HG02870 (cell line): ENCODE data around the gene RUNX1.
A peak's percentile ranks its signal among the peaks of the same experiment; 100 is the strongest.
"Not testable (repeated sequence)": the region's sequence is repeated elsewhere in the genome, so short reads cannot be mapped to it uniquely, and the experiment has no call there.

Experiments used
- ATAC-seq: cut with Tn5 transposase; IDR thresholded peaks from one replicate; pipeline ENCODE4 v1.9.1; 2021; ENCODE audit warnings: mild to moderate bottlenecking, moderate library complexity; ENCODE audit not compliant: unreplicated experiment

The RUNX1 gene

DNA sequence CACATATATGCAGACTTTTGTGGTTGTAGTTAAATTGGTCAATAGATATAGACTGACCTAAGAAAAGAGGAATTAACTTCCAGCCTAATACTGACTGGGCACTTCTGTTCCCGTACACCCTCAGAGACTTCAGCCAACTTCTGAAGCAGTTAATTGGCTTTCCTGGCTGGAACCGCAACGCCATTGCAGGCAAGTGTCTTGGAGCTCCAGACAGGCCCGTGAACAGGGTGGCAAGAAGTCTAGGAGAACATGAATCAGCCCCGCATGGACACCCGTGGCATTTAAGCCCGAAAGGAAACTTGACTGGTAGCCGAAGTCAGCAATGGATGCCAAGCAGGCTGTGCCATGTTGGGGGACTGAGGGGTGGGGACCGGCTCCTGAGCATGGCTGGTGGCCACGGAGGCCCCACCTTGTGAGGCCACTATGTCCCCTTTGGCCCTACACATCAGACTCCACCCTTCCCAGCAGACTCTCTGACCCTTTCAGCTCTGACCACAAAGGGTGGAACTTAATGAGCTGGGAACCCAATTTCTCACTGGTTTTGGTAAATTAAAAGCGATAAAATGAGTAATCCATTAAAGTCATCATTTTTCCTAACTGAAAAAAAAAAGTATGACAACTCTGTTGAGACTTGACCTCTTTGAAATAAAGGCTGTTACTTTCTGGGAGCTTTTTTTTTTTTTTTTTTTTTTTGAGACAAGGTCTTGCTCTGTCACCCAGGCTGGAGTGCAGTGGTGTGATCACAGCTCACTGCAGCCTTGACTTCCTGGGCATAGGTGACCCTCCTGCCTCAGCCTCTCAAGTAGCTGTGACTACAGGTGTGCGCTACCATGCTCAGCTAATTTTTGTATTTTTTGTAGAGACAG is 54.1 kb downstream of the RUNX1 start:
- ATAC-seq = no peak

DNA sequence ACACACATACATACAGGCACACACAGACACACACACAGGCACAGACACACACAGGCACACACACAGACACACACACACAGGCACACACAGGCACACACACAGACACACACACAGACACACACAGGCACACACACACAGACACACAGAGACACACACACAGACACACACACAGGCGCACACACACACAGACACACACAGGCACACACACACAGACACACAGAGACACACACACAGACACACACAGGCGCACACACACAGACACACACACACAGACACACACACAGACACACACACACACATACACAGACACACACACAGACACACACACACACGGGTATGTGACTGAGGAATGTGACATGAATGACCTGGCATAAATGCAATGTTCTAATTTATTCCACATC is 55.6 kb downstream of the RUNX1 start:
- not testable (repeated sequence) for ATAC-seq

DNA sequence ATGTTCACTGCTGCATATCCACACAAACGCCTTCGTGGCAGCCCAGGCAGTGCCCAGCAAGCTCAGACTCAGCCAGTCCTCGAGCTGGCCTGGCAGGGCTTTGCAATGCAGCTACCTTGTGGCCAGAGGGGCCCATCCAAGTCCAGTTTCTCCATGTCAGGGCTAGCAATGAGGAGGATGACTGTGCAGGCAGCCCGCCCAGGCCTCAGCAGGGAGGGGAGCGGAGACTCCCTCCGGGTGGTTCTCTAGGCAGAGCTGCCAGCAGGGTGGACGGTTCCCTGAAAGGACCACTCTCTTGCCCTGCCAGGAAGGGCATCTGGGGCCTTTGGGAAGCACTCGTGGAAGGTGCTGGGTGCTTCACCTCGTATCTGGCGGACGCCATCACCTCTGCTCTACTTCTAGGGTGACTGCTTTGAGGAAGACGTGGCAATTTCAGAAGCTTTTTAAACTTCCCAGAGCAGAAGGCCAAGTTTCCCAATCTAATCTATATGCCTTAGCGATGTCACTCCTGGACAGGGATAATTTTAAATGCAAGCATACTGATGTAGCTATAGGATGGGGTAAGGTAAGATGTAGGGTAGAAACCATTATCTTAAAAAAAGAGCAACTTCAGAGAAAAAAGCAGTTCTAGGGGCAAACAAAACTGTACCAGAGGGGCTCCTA is 56.2 kb downstream of the RUNX1 start:
- ATAC-seq = no peak

DNA sequence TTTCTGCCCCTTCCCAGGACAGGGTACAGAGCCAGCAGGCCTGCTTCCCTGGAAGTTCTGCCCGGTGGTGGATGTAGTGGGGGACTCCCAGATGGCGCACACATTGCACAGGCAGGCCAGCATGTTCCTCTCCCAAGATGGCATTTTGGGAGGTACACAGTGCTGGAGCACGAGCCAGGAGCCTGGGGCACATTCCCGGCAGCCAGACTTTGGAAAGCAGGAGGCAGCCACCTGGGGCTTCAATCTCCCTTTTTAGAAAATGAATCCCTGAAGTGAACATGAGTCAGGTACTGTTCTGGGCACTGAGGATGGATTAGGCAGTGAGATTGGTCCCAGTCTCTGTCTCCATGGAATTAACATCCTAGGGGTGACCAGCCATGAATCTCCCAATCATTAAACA is 56.9 kb downstream of the RUNX1 start:
- ATAC-seq = no peak

DNA sequence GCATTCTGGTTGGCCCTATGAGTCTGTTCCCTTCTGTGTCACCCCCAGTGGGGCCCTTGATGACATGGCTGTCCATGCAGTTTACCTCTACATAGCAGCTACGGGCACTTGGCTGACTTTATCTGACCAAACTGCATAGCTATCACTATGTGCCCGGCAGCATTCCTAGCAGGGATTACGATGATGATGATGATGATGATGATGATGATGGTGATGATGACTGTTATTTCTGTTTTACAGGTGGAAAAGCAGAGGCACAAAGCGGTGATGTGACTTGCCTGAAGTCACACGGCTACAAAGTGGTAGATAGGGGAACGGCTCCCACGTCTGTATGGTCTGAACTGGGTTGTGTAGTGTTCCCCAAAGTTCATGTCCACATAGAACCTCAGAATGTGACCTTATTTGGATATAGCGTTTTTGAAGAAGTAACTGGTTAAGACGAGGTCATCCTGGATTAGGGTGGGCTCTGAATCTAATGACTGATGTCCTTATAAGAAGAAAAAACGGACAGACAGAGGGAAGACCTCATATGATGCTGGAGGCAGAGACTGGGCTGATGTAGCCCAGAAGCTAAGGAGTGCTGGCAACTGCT is 57.6 kb downstream of the RUNX1 start:
- no peak for ATAC-seq

DNA sequence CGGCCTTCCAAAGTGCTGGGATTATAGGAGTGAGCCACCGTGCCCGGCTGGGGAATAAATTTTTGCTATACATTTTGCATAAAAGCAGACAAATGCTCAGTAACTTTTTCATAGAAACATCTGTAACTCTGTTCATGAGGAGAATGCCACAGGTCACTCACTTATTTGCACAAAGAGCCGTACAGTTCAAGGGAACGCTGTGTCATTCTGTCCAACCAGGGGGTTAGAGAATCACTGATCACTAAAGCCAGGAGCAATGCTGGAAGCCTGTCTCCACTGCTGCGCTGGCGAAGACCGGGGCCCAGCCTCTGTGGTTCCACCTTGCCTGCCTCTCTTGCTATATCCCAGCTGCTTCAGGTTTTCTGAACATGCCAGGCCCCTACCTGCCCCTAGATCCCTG is 58.3 kb downstream of the RUNX1 start:
- ATAC-seq = no peak

DNA sequence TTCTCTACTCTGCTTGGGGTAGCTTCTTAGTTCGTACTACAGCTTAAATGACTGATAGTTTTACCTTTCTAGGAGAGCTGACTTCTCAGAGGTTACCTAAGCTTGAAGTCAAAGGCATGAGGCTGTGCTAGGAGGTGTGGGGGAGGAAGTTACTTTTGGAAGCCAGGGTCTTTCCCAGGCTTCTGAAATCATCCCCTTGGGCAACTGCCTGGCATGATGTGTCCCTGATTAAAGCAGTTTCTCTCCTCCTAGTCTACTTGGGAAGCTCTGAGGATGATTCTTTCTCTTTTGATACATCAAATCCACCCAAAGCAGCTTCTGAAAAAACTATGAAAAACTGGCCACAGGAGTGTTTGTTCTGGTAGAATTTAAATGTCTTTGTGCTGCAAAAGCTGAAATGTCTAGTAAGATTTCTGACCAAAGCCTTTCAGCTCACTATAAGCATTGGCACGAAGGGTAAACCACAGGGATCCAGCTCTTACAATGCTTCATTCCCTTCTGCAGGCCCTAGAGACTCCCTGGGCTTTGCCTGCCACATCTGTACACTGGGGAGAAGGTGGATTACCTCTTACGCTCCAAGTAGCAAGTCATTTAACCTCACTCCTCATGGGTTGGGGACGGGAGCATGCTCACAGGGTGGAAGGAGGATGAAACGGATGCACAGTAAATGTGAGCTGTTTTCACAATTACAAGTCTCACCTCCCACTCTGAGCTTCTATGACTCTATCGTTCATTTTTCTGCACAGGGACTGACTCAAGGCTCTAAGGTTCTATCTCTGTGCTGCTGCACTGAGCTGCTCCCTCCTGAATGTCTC is 59.6 kb downstream of the RUNX1 start:
- peak; percentile 34 for ATAC-seq

DNA sequence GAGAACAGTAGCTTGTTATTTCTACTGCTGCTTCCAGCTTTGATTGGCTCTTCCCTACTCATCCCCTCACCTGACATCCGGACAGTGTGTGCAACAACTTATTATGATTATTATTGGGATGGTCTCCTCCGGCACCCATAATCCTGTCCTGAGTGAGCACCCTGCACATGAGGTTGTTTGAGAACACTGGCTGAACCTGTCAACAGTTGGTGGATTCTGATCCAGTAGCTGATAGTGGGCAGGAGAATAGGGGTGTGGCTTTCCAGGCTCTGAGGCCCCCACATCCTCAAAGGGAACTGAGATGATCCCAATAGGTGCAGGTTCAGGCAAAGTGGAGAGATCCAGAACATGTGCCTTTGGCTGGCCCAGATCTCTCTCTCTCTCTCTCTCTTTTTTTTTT is 60.5 kb downstream of the RUNX1 start:
- no peak for ATAC-seq

DNA sequence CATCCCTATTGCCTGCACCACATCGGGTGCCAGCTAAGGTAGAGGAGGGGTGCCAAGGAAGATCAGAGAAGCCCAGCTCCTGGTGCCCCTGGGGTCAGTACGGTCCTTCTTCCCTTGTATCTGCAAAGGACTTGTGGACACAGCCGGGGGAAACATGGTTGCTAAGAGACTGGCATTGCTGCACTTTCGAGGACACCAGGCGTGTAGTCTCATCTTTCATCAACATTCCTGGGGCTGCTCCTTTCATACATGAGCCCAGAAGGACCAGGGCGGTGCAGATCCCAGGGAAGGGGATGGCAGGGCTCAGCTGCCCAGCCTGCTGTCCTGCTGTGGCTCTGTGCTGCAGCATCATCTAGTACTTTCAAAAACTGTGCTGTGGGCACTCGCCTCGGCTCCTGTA is 61.0 kb downstream of the RUNX1 start:
- ATAC-seq = no peak

DNA sequence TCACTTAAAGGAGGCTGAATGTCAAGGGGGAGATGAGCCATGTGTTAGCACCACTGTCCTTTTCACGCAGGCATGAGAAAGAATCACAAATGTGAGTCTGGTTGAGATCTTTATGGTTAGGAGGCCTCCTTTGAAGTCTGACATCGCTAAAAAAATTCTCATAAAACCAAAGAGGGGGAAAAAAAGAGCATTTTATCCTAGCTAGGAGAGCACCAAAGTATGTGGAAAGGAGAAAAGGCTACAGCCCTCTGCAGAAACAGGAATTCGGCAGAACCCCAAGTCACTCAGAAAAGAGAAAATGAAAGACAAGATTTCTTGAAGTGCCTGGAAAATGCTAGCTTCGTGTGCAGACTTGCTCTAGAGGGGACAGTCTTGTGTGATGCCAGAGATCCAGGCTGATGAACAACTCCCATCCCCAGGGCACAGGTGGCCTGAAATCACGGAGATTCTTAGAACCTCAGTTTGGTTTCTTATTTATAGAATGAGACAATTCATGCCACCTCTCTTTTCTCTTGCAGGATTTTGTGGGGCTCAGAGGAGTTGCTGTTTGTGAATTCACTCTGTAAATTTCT is 61.5 kb downstream of the RUNX1 start:
- ATAC-seq = no peak

DNA sequence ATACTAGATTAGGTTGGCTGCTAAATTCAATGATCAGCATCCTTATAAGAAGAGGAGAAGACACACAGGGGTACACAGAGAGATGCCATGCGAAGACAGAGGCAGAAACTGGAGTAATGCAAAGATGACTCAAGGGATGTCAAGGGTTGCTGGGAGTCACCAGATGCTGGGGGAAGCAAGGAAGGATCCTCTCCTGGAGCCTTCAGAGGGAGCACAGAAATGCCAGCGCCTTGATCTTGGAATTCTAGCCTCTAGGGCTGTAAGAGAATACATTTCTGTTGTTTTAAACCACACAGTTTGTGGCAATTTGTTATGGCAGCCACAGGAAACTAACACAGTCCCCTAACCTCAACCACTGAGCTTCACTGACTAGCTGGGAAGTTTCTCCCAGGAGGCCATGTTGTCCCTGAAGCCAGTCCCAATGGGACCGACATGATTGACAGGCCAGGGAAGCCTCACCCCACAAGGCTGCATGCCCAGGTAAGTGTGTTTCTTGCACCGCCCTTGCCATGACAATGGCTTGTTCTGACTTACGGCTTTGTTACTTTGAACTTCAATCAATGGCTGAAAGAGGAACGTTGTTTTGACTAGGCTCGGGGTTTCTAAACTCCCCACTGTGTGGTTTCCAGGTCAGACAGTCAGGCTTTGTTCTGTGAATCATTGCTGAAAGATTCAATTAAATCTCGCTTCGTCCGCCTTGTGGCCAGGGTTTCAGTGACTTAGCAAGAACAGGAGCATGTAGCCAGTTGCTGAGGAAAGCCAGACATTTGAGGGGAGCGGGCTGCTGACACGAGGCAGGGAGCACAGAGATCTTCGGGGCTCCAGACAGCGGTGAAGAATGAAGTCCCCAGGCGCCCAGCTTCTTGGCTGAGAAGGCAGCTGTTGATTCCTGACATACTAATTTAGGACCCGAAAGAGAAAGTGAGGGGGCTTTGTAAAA is 62.3 kb downstream of the RUNX1 start:
- ATAC-seq = peak; percentile 68

DNA sequence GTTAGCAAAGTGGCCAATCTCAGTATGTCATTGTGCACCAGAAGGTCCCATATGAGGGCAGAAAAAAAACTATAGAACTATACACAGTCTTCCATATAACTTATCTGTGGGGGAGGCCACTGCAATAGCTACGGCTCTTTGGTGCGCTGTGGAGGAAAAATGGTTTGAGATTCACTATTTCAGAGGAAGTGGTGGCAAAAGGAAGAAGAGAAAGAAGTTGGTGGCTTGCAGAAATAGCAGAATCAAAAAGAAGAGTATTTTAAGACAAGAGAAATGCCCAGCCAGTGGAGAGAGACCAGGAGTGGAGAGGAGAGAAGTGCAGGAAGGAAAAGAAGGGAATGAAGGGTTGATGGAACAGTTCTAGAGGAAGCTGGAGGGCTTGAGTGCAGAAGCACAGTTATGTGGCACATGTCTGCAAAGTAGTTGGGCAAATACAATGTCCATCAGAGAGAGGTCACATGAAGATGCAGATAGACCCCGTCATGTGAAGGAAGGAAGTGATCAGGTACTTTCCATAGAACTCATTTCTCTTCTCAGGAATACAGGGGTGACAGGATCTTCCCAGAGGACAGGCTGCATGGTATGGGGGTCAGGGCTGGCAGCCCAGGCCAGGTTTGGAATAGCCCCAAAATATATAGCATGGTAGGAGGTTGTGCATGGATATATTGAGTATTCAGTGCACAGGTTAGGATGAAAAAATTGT is 64.6 kb downstream of the RUNX1 start:
- no peak for ATAC-seq

DNA sequence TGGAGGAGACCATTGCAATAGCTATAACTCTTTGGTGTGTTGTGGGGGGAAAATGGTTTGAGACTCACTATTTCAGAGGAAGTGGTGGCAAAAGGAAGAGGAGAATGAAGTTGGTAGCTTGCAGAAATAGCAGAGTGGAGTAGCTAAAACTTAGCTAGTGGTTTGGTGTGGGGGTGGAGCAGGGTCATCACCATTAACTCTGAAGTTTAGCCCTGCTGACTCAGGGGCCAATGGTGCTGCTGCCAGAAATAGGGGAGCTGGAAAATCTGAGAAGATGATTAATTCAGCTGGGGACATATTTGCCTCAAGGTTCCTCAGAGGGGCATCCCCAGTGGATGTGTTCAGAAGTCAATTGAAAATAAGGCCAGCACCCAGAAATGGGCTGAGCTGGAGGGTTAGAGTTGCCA is 65.4 kb downstream of the RUNX1 start:
- ATAC-seq = no peak

DNA sequence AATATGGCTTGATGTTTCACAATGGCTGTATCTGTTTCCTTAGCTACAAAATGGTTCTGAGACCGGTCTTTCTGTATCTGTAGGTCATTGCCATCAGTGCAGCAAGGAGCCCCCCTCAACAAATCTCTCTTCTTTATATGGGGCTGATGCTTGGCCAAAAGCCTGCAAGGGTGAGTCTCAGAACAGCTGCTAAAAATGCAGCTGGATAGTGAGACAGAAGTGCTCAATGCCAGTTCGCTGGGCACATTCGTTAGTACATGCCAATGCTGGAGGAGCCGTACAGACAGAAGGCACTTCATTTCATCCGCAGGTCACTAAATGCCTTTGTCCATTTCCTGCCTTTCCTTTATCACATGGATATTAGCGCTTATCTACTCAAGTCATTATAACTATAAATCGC is 67.3 kb downstream of the RUNX1 start:
- ATAC-seq = no peak

DNA sequence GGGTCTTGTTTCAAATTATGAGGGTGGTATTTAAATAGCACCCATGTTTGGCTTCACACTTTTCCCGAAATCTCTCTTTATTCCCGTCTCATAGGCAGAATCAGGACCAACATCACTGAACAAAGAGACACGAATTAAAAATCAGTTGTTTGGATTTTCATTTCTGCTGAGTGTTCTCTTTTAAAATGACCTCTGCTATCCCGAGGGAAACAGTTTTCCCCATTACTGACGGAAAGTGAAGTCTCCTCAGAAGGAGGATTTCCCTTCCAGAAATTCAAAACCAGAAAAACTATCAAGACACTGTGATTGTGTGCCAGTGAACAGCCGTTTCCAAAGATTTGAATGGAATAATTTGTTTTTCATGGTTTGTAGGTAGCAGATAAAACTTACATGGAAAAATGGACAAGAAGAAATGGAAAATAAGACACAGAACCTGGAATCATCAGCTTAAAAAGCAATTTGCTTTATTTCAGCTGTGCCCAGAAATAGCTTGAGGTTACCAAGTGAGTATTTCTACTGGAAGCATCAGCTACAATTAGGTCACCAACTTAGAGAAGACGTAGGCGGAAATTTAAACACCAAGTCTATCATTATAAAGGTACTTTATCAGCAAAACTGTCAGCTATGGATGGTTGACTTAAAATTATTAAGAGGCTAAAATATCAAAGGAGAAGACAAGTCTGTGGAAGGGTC is 68.5 kb downstream of the RUNX1 start:
- ATAC-seq = no peak

DNA sequence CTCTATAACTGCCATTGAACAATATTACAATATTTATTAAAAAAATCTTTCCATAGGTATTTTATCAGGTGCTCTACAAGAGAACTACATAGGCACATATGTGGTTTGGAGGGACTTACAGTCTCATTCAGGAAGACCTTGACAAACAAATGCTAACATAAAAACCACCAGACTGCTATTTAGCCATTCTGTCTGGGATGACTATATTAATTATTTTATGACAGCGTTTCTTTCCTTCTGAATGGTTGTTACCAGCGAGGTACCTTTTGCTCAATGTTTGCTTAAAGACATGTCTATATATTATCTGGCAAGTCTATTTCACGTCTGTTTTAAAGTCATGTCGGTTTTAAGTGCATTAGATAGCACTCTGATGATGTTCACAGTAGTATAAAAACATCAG is 69.7 kb downstream of the RUNX1 start:
- ATAC-seq = no peak

DNA sequence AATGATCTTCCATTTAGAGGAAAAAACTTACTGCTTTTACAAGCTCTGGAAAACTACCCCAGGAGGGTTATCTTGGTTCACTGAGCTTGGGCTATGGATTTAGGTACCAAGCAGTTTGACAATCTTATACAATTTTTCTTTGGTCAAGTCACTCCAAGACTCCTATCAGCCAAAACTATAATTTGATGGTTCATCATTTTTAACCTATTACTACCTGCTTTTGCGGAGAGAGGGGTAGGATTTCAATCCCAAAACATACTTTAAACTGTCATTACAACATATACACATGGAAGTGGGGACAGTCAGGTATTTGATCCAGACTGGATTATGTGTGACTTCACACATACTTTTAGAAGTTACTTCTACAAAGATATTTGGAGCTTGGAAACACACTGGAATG is 71.8 kb downstream of the RUNX1 start:
- no peak for ATAC-seq

DNA sequence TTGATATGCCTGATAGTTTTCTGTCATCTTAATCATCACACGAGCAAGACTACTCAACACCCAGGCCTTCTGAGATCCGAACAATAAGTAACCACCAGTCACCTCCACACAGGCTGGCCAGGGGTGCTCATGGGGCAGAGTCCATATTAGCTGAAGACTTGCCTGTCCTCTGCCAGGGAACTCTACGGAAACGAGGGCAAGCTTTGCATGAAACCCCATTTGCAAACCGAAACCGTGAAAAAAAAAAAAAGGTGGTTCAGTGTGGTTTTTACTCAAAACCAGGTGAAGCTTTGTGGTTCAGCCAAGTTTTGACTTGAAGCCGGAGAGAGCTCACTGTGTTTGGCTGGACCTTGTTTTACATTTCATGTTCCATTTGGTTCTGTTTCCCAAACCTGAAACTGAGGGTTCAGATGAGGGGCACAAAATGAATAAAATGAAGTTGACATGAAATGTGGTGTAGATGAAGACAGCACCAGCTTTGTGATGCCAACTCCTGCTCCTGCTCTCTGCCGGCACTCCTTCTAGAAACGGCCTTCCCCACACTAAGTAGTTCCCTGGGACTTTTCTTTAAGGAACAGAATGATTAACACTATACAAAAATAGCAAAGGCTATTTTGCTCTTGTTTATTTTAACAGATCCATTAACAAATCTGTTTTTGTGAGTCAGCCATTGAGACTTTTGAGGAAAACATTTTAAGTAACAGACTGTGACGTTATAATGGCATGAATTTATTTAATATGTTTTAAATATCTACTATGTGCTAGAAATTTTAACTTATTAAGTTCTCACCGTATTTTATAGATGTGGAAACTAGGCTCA is 74.7 kb downstream of the RUNX1 start:
- peak; percentile 77 for ATAC-seq
